ENCODE results near the gene CCDC88A.

The CCDC88A gene

GRCh38 chr2:55363636-55364035 is 56.0 kb downstream of the CCDC88A start:
- TF ChIP-seq POLR2AphosphoS5 (IDR thresholded peaks at IDR 0.05; ENCODE audit: low read depth, low read length): no peak
- TF ChIP-seq FOXP2 (optimal IDR thresholded peaks at IDR 0.05; ENCODE audit: borderline replicate concordance, extremely low read depth, extremely low read length, insufficient read depth): no peak
- TF ChIP-seq REST (IDR thresholded peaks at IDR 0.05; ENCODE audit: insufficient read depth in 1 of 2, low read depth in 2 of 2, low read length in 2 of 2): no peak
- no peak for TF ChIP-seq SIN3A (IDR thresholded peaks at IDR 0.05; ENCODE audit: borderline replicate concordance, insufficient read depth, low read length)
- no peak for TF ChIP-seq TAF1 (IDR thresholded peaks at IDR 0.05; ENCODE audit: borderline replicate concordance, insufficient read depth, low read length)

GRCh38 chr2:55361465-55362189 is 58.0 kb downstream of the CCDC88A start:
- TF ChIP-seq REST (IDR thresholded peaks at IDR 0.05; ENCODE audit: insufficient read depth in 1 of 2, low read depth in 2 of 2, low read length in 2 of 2) (no peak), FOXP2 (optimal IDR thresholded peaks at IDR 0.05; ENCODE audit: borderline replicate concordance, extremely low read depth, extremely low read length, insufficient read depth) (no peak), POLR2AphosphoS5 (IDR thresholded peaks at IDR 0.05; ENCODE audit: low read depth, low read length) (no peak), SIN3A (IDR thresholded peaks at IDR 0.05; ENCODE audit: borderline replicate concordance, insufficient read depth, low read length) (no peak), TAF1 (IDR thresholded peaks at IDR 0.05; ENCODE audit: borderline replicate concordance, insufficient read depth, low read length) (no peak)

GRCh38 chr2:55358451-55358850 is 61.2 kb downstream of the CCDC88A start:
- TF ChIP-seq SIN3A (IDR thresholded peaks at IDR 0.05; ENCODE audit: borderline replicate concordance, insufficient read depth, low read length) (no peak), REST (IDR thresholded peaks at IDR 0.05; ENCODE audit: insufficient read depth in 1 of 2, low read depth in 2 of 2, low read length in 2 of 2) (no peak), POLR2AphosphoS5 (IDR thresholded peaks at IDR 0.05; ENCODE audit: low read depth, low read length) (no peak), FOXP2 (optimal IDR thresholded peaks at IDR 0.05; ENCODE audit: borderline replicate concordance, extremely low read depth, extremely low read length, insufficient read depth) (no peak), TAF1 (IDR thresholded peaks at IDR 0.05; ENCODE audit: borderline replicate concordance, insufficient read depth, low read length) (no peak)

- TF ChIP-seq FOXP2 (optimal IDR thresholded peaks at IDR 0.05; ENCODE audit: borderline replicate concordance, extremely low read depth, extremely low read length, insufficient read depth): no peak
- TF ChIP-seq POLR2AphosphoS5 (IDR thresholded peaks at IDR 0.05; ENCODE audit: low read depth, low read length): no peak
- no peak for TF ChIP-seq TAF1 (IDR thresholded peaks at IDR 0.05; ENCODE audit: borderline replicate concordance, insufficient read depth, low read length)
- TF ChIP-seq SIN3A (IDR thresholded peaks at IDR 0.05; ENCODE audit: borderline replicate concordance, insufficient read depth, low read length): no peak
Measured at GRCh38 chr2:55357927-55358326, 61.7 kb downstream of the CCDC88A start.

GRCh38 chr2:55357164-55357563 is 62.5 kb downstream of the CCDC88A start:
- no peak for TF ChIP-seq REST (IDR thresholded peaks at IDR 0.05; ENCODE audit: insufficient read depth in 1 of 2, low read depth in 2 of 2, low read length in 2 of 2)
- TF ChIP-seq FOXP2 (optimal IDR thresholded peaks at IDR 0.05; ENCODE audit: borderline replicate concordance, extremely low read depth, extremely low read length, insufficient read depth): no peak
- no peak for TF ChIP-seq TAF1 (IDR thresholded peaks at IDR 0.05; ENCODE audit: borderline replicate concordance, insufficient read depth, low read length)
- TF ChIP-seq POLR2AphosphoS5 (IDR thresholded peaks at IDR 0.05; ENCODE audit: low read depth, low read length): no peak
- no peak for TF ChIP-seq SIN3A (IDR thresholded peaks at IDR 0.05; ENCODE audit: borderline replicate concordance, insufficient read depth, low read length)
